Cardiac muscle cell (in vitro differentiated cells and primary cell): ENCODE data around the gene FAM25G. TPM values are rescaled to one million over a fixed set of nuclear protein-coding genes. Genes with fewer than 3 reads are reported as not detected.
"Not testable (repeated sequence)": the region's sequence is repeated elsewhere in the genome, so short reads cannot be mapped to it uniquely, and the experiment has no call there.

Experiments used
- DNase-seq, 2 donors: peaks; one replicate each; pipeline versions ENCODE4 v3.0.0 to v3.0.0-alpha.2; 2010 to 2017; ENCODE audit warnings: low read depth in 1 of 2, low spot score in 1 of 2
- H3K27ac ChIP-seq: fragments of 200-600 bp; sonication (generic); 2 replicates; pipeline ENCODE4 v1.5.1; 2016
- H3K27me3 ChIP-seq: fragments of 200-600 bp; sonication (generic); 2 replicates; pipeline ENCODE4 v1.6.0; 2016; ENCODE audit warnings: control low read depth
- H3K36me3 ChIP-seq: fragments of 200-600 bp; sonication (generic); 2 replicates; pipeline ENCODE4 v1.5.1; 2016; ENCODE audit warnings: control low read depth
- H3K4me1 ChIP-seq: fragments of 200-600 bp; sonication (generic); 2 replicates; pipeline ENCODE4 v1.8.1; 2017; ENCODE audit warnings: low read depth, mild to moderate bottlenecking, mixed run types
- H3K4me3 ChIP-seq: fragments of 200-600 bp; sonication (generic); 2 replicates; pipeline ENCODE4 v1.5.1; 2016; ENCODE audit warnings: mild to moderate bottlenecking
- H3K9me3 ChIP-seq: fragments of 200-600 bp; sonication (generic); 2 replicates; pipeline ENCODE4 v1.5.1; 2017; ENCODE audit warnings: low read depth, mild to moderate bottlenecking, control low read depth
- polyA plus RNA-seq: library from polyadenylated mRNA; unstranded; fragments of >200 nt; fragmentation: Nextera tagmentation; extraction: Ambion mirVana; gene quantifications from 2 replicates; pipeline ENCODE4 v1.2.1, GENCODE V29; 2016
- total RNA-seq: library from RNA; depleted of rRNA; stranded (reverse); fragments of >200 nt; gene quantifications from 2 replicates; pipeline ENCODE4 v1.2.3, GENCODE V29; 2016
- TF ChIP-seq, protein P1 (sequence below): IDR thresholded peaks from 2 replicates; pipeline ENCODE4 v1.5.1; 2012; ENCODE audit warnings: low read depth, mild to moderate bottlenecking, low read length

FAM25G gene
- total and polyA plus RNA-seq, 2 experiments from 2014 or later: not detected

GRCh38 chr10:47458466-47459154, 32.9 kb downstream of the FAM25G start:
- Histone ChIP-seq H3K9me3 (no peaks in the 10 kb centered on the region), H3K36me3 (no peaks in the 10 kb centered on the region), H3K27me3 (no peaks in the 10 kb centered on the region), H3K27ac (no peak overlapping the region), H3K4me3 (no peak overlapping the region), H3K4me1 (no peaks in the 10 kb centered on the region)
- DNase-seq: peak in 1 of 2 donors; percentile 78
- TF ChIP-seq, protein P1, sequence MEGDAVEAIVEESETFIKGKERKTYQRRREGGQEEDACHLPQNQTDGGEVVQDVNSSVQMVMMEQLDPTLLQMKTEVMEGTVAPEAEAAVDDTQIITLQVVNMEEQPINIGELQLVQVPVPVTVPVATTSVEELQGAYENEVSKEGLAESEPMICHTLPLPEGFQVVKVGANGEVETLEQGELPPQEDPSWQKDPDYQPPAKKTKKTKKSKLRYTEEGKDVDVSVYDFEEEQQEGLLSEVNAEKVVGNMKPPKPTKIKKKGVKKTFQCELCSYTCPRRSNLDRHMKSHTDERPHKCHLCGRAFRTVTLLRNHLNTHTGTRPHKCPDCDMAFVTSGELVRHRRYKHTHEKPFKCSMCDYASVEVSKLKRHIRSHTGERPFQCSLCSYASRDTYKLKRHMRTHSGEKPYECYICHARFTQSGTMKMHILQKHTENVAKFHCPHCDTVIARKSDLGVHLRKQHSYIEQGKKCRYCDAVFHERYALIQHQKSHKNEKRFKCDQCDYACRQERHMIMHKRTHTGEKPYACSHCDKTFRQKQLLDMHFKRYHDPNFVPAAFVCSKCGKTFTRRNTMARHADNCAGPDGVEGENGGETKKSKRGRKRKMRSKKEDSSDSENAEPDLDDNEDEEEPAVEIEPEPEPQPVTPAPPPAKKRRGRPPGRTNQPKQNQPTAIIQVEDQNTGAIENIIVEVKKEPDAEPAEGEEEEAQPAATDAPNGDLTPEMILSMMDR: no peak

- Histone ChIP-seq H3K9me3 (no peaks in the 10 kb centered on the region), H3K27ac (no peak overlapping the region), H3K36me3 (no peaks in the 10 kb centered on the region), H3K4me1 (no peaks in the 10 kb centered on the region), H3K4me3 (no peak overlapping the region), H3K27me3 (no peaks in the 10 kb centered on the region)
- TF ChIP-seq, protein P1: no peak
- no peak for DNase-seq
These were observed 33.7 kb downstream of the FAM25G start for GRCh38 chr10:47457826-47458225.

- no peak for DNase-seq
- Histone ChIP-seq H3K36me3 (no peaks in the 10 kb centered on the region), H3K27me3 (no peaks in the 10 kb centered on the region), H3K9me3 (no peaks in the 10 kb centered on the region), H3K4me3 (no peak overlapping the region), H3K27ac (no peak overlapping the region), H3K4me1 (no peaks in the 10 kb centered on the region)
- TF ChIP-seq, protein P1: no peak
These were observed 34.0 kb downstream of the FAM25G start for GRCh38 chr10:47457528-47457820.

DNA sequence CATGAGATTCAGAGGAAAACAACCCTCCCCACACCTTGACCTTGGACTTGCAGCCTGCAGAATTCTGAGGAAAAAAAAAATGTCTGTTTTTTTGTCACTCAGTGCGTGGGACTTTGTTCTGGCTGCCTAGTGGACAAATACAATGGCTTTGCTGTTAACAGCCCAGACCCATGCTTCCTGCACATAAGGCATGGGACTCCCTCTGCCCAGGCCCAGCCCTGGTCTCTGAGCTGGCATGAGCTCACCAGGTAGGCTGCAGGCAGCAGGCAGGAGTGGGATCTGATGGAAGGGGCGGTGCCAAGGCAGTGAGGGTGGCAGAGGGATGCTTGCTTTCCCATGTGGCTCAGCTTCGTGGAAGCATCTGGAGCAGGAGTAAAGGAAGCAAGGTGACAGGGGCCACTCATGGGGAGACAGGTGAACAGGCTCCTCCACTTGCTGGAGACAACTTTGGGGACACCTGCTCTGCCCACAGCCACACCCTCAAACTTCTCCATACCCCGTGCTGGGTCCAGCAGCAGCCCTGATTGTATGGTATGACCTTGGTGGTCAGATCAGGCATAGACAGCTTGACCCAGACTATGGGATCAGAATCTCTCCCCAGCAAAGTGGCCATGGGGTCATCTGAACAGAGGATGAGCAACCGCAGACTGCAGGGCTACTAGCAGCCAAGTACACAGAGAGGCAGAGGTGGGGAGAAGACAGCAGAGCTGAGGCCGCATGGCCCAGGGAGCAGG, 34.5 kb downstream of the FAM25G start:
- Histone ChIP-seq H3K27ac (no peak overlapping the region), H3K36me3 (no peaks in the 10 kb centered on the region), H3K4me1 (no peaks in the 10 kb centered on the region), H3K9me3 (no peaks in the 10 kb centered on the region), H3K27me3 (no peaks in the 10 kb centered on the region), H3K4me3 (no peak overlapping the region)
- DNase-seq: no peak
- TF ChIP-seq, protein P1: no peak

- no peaks in the 10 kb centered on the region for H3K4me1 ChIP-seq
- no peak for DNase-seq
- TF ChIP-seq, protein P1: no peak
These were observed 35.3 kb downstream of the FAM25G start for GRCh38 chr10:47456079-47456785.

DNA sequence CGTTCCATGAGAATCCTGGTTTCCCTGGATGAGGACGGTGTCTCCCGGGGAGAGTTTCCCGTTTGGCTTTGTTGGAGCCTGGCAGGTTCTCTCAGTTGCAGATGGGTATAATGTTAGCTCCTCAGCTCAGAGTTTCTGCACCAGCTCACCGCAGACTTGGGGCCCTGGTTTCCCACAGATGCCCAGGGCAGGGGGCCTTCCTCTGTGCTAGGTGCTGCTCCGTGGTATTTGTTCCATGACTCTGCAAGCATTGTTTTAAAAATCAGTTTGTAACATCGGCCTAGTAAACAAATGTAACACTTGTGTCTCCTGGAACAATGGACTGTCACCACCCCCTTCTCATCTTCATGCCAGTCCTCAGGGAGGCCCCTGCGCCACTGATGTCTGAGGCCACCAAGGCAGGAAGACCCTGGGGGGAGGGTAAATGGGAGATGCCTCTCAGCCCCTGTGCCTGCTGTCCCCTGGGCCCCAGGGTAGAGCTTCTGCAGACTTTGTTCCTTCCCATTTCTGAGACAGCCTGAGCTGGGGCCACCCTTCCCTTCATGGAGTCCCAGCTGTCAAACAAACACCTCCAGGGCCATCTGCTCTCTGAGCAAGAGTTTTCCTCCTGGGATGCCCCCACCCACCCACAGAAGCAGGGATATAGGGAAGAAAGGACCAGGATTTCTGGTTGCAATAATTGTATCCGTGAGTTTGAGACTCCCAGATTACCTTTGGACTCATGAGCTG, 36.0 kb downstream of the FAM25G start:
- not testable (repeated sequence) for H3K27ac ChIP-seq, H3K36me3 ChIP-seq, DNase-seq

More at GRCh38 chr10:47456079-47456785, 35.3 kb downstream of the FAM25G start:
- Histone ChIP-seq H3K27ac (no peak overlapping the region), H3K4me3 (no peak overlapping the region), H3K36me3 (no peaks in the 10 kb centered on the region), H3K9me3 (no peaks in the 10 kb centered on the region), H3K27me3 (no peaks in the 10 kb centered on the region)

More for the DNA sequence above, 36.0 kb downstream of the FAM25G start:
- not testable (repeated sequence) for H3K27me3 ChIP-seq, H3K4me1 ChIP-seq, H3K4me3 ChIP-seq, H3K9me3 ChIP-seq
